Left renal cortex interstitium (tissue), 4 donors: ENCODE data around the gene KLHL26. TPM values are rescaled to one million over a fixed set of nuclear protein-coding genes. Genes with fewer than 3 reads are reported as not detected.

Experiments
- DNase-seq, 4 donors: peaks; one replicate each; pipeline ENCODE4 v3.0.0-alpha.2; 2013; ENCODE audit warnings: low read depth in 4 of 4, low spot score in 2 of 4, missing footprints in 1 of 4
- polyA plus RNA-seq, 4 donors: library from polyadenylated mRNA; unstranded; fragments of 120-200 nt; gene quantifications; one replicate each; pipeline ENCODE4 v1.2.1, GENCODE V29; 2013; ENCODE audit not compliant: insufficient read length in 4 of 4

The KLHL26 gene
- polyA plus RNA-seq, 4 donors, result 6.4 to 13.3 (median 9.8) TPM

DNA sequence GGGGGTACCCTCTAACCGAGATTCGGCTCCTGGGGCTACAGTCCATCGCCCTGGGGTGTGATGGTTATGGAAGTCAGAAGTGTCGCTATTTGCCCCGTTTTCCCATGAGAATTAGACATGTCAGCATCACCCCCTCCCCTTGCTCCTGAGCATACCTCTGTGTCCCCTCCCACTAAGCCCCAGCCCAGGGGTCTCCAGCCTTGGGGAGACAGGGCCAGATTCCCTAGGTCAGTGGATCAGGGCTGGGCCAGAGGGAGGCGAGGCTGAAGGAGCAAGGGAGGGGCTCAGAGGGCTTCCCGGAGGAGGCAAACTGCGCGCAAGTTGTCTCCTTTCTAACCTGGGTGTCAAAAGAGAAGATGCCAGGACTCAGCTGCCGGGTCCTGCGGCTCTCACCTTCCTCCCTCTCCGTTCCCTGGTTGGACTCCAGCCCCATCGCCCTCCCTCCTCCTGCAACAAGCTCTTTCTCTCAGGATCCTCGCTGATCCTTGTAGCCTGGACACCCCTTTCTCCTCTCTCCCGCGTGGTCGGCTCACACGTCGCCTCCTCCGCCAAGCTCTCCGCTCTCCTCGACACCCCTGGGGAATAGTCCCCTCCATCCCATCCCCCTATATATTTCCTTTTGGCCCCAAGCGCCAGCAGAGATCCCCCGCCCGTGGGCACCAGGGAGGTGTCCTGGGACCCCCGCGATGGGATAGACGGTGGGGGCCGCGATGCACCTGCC is 24.6 kb upstream of the KLHL26 start:
- DNase-seq, result no peak

DNA sequence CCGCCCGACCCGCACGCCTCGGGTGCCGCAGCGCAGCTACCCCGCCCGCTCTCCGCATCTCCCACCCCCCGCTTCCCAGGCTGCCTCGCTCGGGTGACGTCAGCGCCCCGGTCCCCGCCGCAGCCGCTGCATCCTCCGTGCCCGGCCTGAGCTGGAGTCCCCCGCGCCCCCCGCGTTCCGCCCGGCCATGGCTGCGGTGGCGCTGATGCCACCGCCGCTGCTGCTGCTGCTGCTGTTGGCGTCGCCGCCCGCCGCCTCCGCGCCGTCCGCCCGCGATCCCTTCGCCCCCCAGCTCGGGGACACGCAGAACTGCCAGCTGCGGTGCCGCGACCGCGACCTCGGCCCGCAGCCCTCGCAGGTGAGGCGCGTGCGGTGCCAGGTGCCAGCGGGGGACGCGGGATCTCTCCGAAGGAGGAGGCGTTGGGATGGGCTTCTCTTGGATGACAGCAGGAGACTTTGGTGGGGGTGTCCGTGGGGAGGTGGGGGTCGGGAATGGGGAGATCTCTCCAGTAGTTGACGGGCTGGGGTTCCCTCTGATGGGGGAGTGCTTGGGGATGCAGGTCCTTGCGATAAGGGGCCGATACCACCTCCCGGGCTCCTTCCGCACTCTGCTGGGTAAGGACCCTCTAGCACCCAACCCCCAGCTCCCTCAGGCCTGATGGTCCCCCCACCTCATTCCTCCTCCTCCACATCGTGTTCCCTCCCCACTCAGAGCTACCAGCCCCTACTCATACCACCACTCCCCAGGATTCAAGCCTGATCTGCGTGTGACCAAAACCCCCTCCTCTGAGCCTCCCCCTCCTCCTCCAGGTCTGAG is 23.8 kb upstream of the KLHL26 start, which contains the start of gene TMEM59L:
TMEM59L (plus strand) TSS at position 99 of the 817 bp plus-strand sequence; CDS start at position 188, 89 bp downstream.
- no peak for DNase-seq

DNA sequence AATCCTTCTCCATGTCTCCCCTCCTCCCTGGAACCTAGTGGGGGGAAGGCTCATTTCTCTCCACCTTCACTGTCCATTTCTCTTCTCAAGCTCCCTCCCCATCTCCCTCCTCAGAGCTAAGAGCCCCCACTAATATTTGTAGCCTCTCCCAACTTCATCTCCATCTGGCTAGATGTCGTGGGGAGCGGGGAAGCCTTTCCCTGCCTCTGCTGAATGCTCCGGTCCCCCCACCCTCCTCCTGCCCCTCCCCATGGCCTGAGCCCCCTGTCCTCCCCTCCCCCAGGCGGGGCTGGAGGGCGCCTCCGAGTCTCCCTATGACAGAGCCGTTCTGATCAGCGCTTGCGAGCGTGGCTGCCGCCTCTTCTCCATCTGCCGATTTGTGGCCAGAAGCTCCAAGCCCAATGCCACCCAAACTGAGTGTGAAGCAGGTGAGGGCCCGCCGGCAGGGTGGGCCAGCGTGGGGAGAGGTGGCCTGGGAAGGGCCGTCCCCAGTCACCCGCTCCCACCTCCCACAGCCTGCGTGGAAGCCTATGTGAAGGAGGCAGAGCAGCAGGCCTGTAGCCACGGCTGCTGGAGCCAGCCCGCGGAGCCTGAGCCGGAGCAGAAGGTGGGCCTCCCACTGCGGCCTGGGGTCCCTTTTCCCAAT is 23.1 kb upstream of the KLHL26 start:
- DNase-seq, result no peak

DNA sequence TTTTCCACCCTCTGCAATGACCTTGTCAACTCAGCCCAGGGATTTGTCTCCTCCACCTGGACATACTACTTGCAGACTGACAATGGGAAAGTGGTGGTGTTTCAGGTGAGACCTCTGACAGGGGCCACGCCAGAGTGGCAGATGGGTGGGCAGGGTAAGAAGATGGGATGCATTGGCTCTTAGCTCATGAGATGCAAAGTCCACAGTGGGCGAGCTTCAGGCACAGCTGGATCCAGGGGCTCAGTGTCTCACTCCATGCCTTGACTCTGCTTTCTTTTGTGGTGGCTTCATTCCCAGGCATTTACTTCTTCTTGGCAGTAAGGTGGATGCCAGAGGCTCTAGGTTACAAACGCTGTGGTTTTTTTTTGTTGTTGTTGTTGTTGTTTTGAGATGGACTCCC is 20.8 kb upstream of the KLHL26 start:
- no peak for DNase-seq

DNA sequence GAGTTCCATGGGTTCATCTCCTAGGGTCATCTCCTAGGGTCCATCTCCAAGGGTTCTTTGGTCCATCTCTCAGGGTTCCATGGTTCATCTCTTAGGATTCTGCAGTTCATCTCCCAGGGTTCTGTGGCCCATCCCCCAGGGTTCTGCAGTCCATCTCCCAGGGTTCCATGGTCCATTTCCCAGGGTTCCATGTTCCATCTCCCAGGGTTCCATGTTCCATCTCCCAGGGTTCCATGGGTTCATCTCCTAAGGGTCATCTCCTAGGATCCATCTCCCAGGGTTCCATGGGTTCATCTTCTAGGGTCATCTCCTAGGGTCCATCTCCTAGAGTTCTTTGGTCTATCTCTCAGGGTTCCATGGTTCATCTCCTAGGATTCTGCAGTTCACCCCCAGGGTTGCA is 19.3 kb upstream of the KLHL26 start:
- no peak for DNase-seq

DNA sequence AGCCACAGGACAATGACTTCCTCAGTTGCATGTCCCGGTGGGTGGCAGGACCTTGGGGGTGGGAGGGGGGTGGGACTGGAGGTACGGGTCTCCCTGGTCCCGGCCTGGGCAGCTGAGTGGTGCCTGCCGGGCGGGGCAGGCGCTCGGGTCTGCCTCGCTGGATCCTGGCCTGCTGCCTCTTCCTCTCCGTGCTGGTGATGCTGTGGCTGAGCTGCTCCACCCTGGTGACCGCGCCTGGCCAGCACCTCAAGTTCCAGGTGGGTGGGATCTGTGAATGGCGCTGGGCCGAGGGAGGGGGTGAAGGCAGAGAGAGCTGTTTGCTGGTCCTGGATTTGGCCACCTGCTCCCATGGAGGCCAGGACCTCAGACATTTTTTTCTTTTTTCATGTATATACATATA is 18.6 kb upstream of the KLHL26 start:
- no peak for DNase-seq

DNA sequence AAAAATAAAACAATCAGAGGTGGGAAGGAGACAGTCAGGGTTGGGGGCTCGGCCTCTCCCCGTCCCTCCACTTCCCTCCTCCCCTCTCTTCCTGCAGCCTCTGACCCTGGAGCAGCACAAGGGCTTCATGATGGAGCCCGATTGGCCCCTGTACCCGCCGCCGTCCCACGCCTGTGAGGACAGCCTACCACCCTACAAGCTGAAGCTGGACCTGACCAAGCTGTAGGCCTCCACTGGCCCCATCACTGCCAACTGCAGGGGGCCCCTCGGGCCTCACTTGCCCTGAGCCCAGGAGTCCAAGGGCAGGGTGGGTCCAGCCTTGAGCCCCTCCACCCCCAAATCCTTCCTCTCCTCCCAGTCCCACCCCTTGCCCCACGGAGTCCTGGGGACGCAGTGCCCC is 16.5 kb upstream of the KLHL26 start:
- DNase-seq, result no peak

DNA sequence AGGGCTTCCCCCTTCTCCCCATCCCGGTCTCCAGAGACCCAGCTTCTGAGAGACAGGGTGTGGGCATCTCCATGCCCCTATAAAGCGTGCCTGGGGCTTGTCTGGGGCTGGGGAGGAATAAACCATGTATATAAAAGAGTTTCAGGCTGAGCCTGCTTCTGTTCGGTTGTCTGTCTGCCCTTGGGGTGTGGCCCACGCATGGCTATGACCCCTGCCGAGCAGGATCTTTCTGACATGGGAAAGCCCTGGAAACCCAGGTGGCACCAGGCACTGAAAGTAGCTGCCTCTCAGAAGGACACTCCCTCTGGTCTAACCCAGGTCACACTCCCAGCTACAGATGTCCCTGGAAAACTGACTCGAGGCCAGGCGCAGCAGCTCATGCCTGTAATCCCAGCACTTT is 15.9 kb upstream of the KLHL26 start:
- no peak for DNase-seq

DNA sequence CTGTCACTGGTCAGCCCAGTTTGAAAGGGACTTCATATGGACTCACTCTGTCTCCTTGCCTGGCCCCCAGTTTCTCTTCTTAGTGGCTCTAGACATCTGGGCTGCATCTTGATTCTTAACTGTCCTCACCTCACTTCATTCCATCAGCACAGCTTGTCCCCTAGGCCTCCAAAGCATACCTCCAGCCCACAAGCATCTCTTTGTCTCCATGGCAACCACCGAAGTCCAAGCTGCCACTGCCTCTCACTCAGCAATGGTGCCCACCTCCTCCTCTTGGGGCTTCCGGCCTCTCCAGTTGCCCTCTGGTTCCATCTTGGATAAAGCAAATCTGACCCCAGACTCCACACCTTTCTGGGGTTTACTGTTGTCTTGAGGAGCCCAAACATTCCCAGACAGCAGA is 9.9 kb upstream of the KLHL26 start:
- no peak for DNase-seq

DNA sequence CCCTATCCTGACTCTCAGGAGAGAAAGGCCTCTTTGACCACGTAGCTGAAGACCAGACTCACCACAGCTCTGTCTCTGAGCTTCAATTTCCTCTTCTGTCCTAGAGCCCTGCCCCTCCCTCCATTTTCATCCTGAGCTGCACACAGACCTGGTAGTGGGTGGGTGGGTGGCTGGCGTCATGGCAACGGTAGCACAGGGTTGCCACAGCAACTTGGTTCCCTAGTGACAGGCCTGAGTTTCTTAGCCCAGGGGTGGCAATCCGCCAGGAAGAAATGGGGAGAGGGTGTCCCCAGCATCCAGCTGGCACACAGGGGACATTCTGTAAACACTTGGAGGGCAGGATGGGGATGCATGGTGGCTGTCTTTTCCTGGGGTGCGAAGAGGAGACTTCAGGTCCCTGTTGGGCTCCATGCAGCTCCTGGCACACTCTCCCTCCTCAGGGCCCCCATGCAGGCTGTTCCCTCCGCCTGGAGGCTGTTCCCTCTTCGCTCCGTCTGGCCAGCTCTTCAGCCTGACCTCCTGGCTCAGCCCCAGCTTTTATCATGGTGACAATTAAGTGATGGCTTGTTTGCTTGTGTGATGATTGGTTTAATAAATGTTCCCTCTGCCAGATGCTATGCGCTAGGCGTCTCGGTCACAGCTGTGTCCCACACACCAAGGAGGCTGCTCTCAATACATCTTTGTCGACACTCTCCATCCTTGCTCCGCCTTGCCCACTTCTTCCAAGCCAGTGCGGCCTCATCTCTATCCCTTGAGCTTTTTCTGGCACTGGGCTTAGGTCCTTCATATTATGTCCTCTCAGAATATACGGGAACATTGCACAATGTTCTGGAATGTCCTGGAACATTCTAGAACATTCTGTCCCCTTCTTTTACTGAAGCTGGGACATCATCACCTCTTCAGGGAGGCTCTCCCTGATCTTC is 7.4 kb upstream of the KLHL26 start:
- no peak for DNase-seq

DNA sequence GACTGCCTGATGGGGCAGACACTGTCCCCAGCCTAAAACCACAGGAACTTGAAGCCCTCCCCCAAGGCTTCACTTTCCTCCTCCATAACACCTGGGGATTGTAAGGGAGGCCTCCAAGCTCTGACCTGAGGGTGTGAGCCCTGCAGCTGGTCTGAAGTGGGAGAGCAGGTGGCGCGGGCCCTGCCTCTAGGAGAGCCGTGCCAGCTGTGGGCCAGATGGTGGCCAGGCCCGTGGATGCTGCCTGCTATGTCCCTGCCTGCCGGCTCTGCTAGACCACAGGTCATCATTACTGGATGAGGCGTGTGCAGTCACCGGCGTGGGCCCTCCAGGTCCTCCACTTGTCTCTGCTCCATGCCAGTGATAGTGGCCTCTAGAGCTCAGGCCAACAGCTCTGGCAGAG is 3.5 kb upstream of the KLHL26 start:
- DNase-seq, result no peak

DNA sequence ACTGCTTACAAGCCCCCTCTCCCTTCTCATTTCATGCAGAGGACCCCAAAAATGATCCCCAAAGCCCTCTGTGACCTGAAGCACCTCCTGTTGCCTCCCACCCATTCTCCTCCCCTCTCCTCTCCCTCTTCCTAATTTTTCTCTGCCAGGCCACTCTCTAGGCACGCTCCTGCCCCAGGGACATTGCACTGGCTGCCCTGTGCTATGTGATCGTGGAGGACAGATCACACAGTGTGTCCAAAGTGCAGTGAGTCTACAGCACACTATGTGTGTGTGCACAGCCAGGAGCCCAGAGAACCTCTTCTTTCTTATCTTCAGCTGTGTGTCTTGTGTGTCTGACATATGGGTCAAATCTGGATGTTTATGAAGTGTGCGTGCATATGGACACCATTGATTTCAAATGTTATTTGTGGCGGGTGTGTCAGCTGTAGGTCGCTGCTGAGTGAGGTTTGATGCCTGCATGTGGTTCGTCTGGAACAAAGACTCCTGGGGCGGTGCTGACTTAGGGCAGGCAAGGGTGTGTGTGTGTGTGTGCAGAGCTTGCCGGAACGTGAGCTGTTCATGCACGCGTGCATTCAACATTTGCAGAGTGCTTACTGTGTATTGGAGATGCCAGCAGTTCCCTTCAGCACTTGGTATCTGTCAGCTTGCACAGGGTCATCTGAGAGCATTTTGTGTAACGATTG is 2.1 kb upstream of the KLHL26 start:
- DNase-seq, result no peak

DNA sequence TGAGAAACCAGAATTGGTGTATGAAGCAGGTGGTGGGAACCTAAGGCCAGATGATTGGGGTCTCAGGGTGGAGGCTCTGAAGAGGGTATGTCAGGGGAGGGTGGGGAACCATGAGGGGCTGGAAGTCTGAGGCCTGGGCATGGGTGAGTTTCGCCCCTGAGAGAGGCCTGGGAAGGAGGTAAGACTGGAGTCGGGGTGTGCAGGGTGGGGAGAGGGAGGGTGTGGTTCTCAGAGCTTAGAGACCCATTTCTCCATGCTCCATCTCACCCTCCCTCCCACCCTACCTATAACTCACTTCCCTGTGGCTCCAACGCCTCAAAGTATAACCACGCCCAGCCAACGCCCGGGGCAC is 1.0 kb upstream of the KLHL26 start:
- no peak for DNase-seq

DNA sequence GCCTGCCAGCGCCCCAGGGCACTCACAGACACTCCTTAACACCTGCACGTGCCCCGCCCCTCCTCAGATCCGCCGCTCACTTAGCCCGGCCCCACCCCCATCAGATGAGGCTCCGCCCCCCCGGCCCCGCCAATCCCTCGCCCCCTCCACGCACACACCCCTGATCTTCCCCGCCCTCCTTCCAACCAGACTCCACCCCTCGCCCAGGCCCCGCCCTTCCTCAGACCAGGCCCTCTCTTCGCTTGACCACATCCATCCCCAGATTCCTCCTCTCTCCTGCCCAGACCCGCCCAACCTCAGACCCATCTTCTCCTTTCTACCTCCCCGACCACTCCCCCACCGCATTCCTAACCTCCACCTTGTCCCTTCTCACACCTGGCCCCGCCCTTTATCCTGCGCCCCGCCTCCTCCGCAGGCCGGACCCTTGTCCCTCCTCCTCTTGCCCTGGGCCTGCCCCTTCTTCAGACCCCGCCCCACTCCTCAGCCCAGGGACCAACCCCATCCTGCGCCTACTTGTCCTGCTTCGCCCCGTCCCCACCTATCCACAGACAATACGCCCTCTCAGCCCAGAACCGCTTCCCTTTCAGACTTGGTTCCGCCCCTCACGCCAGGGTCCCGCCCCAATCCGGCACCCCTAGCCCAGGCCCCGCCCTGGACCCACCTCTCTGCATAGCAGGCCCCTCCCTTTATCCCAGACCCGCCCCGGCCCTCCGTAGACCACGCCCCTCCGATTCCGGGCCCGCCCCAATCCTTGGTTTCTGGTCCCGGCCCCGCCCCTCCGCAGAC is 452 bp upstream of the KLHL26 start:
- DNase-seq, result peak in 3 of 4 donors; percentile 78 to 84 (median 82)

DNA sequence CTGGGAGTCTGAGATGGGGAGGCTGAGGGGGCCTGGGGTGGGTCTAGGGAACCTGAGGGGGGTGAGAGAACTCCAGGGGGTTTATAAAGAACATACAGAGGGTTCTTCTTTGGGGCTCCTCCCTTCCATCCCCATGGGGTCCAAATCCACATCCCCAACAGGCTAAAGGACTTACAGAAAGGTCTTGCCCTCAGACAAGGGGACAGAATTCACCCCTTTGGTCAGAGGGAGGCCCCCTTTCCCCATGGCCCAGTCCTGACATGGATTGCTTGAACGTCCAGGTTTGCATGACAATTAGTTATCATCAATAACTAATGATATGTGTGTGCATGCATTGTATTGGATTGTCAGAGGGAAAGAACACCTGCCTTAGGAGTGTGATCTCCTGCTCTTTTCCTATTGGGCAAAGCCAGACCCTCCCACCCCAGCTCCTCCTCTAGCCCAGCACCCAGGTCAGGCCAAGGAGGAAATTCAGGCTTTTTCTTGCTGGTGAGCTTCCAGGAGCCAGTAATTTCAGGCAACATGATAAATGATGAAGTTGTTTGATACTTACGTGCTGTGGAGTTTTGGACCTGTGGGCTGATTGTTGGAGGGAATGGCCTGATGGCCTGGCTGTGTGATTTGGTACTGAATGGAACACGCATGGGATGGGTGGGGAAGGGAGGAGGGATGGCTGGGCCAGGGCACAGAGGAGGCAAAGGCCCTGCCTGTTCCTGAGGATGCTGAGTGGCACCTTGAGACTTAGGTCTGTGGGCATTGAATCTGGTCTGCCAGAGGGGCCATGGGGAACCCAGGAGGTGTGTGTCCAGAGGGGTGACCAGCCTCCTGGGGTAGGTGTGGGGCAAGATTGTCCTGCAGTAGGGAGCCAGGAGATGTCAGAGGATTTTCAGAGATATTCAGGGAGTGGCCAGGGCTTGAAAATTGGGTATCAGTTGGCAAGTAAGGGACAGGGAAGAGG is 1.1 kb downstream of the KLHL26 start:
- DNase-seq, result no peak

DNA sequence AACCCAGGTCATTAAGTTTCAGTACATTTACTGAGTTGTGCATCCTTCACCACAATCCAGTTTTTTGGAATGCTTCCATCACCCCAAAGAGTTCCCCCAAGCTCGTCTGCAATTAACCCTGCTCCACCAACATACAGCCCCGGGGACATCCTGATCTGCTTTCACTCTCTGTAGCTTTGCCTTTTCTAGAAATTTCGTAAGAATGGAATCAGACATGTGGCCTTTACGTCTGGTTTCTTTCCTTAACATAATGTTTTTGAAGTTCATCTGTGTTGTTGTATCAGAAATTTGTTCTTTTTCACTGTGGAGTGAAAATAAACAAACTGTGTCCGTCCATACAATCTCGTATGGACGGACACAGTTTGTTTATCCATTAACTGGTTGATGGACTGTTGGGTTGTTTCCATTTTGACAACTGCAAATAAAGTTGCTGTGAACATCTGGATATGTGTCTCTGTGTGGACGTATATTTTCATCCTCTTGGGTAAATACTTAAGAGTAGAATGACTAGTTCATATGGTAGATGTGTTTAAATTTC is 2.9 kb downstream of the KLHL26 start:
- no peak for DNase-seq

DNA sequence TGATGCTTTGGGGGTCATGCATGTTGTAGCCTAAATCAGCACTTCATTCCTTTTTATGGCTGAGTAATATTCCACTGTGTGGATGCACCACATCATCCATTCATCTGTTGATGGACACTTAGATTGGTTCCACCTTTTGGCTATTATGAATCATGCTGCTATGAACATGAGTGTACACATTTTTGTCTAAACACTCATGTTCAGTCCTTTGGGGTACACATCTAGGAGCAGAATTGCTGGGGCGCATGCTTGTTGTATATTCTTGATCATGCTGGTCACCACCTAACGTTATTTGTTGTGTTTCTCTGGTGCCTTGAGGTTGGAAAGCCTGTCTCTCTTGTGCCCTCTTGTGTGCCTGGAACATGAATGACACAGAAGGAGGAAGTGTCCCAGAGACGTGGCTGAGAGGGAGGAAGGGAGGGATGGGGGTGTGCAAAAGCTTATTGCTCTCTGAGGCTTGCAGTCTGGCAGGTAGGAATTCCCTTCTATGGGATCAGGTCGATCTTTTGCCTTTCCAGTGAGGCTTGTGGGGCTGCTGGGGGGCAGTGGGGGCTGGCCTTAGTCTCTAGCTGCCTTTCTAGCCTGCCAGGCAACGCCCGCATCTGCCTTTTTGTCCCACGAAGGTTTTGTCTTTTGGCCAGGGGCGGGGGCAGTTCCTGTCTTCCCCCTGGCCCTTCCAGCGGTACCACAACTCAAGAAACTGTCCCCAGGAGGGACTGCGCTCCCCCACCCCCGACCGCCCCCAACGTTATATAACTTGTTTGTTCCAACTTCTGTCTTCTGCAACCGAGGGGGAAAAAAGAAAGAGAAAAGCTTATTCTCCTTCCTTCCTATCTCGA is 7.6 kb downstream of the KLHL26 start:
- no peak for DNase-seq
